GM21723 (cell line): ENCODE measurements around the gene ADM.
A peak's percentile ranks its signal among the peaks of the same experiment; 100 is the strongest.

Experiments
- ATAC-seq: cut with Tn5 transposase; IDR thresholded peaks from one replicate; pipeline ENCODE4 v1.9.1; 2021; ENCODE audit warnings: mild to moderate bottlenecking, moderate library complexity; ENCODE audit not compliant: unreplicated experiment

Gene ADM

GRCh38 chr11:10309163-10310093 lies 4.6 kb downstream of the ADM start:
- ATAC-seq = no peak

GRCh38 chr11:10310301-10310841 lies 5.5 kb downstream of the ADM start:
- ATAC-seq = no peak

DNA sequence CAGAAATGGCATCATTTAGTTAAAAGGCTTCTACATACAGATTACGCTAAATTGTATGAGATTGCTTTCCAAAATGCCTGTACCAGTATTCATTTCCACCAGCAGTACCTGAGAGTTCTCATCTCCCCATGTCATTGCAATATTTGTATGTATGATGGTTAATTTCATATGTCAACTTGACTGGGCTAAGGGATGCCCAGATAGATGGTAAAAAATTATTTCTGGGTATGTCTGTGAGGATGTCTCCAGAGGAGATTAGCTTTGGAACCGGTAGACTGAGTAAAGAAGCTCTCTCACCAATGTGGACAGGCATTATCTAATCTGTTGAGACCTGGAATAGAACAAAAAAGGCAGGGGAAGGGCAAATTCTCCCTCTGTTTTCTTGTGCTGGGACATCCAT lies 6.9 kb downstream of the ADM start:
- ATAC-seq = no peak

- ATAC-seq = peak; percentile 68
Observed at GRCh38 chr11:10314199-10315072, 9.6 kb downstream of the ADM start.

DNA sequence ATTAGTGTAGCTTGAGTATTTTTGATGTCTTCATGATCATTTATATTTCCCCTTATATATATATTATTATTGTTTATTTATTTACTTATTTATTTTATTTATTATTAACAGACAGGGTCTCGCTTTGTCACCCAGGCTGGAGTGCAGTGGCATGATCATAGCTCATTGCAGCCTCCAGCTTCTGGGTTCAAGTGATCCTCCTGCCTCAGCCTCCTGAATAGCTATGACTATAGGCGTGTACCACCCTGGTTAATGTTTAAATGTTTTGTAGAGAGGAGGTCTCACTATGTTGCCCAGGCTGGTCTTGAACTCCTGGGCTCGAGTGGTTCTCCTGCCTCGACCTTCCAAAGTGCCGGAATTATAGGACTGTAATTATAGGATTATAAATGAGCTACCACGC lies 10.2 kb downstream of the ADM start:
- no peak for ATAC-seq

- peak; percentile 32 for ATAC-seq
Observed at GRCh38 chr11:10317151-10317755, 12.4 kb downstream of the ADM start.

- ATAC-seq = peak; percentile 63
Observed at GRCh38 chr11:10317776-10318526, 13.1 kb downstream of the ADM start.

GRCh38 chr11:10318527-10318802 lies 13.6 kb downstream of the ADM start:
- no peak for ATAC-seq

DNA sequence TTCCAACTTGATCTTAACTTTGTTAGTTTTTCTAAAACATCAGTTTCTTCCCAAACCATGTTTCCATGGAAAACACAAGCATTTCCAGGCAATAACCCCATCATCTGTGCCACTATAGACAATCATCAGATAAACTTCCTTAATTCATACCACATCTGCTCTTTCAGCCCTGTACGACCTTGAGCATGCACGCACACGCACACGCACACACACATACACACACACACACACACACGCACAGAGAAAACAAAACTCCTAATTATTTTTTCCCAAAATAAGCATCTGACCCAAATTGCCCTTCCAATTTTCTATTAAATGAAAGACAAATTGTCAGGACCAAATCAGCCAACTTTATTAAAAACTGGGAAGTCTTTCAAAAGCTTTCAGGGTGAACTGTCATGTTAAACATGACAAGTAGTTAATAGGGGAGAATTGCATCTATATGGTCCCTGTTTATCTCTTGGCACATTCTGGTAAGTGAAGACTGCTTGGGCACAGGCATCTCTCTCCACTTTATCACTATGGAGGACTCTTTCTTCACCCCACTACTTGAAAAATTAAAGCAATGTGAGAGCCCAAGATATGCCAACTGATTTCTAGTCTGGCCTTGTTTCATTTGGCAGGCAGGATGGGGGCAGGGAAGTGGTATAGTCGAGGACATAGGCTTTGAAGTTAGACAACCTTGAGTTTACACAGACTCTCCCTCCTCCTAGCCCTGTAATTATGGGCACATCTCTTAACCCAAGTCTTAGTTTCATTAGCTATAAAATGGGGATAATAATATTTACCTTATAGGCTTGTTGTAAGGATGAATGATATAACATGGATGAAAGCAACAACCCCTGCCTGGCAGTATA lies 15.1 kb downstream of the ADM start:
- ATAC-seq = no peak

DNA sequence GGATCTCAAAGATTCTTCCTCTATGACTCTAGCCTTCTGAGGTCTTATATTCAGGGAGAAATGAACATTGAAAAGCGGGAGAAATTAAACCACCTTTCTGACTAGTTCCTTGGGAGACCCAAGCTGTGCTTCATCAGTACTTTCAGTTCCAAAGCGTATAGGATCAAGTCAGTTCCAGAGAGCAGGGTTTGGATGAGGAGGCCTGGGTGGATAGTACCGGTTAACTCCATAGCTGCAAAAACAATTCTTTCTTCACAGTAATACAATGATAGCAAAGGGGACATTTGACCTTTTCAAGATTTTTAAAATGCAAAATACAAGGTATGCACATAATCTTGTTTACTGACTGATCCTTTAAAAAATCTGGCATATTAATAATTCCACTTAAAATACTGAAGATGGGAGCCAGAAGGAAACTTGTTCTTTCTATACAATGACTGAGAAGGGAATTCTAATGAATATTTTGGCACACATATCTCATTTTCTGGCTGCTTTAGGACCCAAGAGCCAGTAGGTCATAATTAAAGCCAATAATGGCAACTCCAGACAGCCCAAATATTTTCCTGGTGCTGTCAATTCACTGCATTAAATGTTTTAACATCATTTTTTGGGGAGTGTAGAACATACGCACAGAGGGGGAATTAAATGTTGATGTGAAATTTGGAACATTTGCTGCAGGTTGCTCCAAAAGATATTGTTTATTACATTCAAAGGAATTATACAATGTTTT lies 16.0 kb downstream of the ADM start:
- no peak for ATAC-seq

- ATAC-seq = no peak
Observed at GRCh38 chr11:10322401-10322800, 17.5 kb downstream of the ADM start.

GRCh38 chr11:10322830-10323792 lies 18.2 kb downstream of the ADM start:
- peak; percentile 73 for ATAC-seq

GRCh38 chr11:10323793-10324170 lies 18.9 kb downstream of the ADM start:
- no peak for ATAC-seq

DNA sequence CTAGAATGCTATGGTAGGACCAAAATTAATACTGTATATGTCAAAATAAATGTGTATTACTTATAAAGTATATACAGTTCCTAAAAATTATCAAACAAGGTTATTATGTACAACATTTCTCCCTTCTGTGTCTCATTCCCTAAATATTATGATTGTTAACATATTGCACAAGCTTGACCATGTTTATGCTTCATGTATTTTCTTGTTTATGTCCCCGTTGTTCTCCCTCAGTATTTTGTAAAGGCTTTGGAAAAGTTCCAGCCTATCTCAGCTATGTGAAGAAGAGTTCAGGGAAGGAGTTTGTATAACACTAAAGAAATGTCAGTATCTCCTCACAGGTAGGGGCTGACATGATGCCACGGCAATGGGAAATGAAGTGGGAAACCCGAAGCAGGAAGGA lies 19.6 kb downstream of the ADM start:
- ATAC-seq = no peak

GRCh38 chr11:10325277-10326011 lies 20.6 kb downstream of the ADM start:
- ATAC-seq = no peak

GRCh38 chr11:10326012-10326964 lies 21.4 kb downstream of the ADM start:
- no peak for ATAC-seq
